Raji (cell line): ENCODE results near the gene CTNNA2.

ENCODE experiments used
- POLR2A ChIP-seq: IDR thresholded peaks from 2 replicates; pipeline ENCODE4 v1.6.1; 2011; ENCODE audit warnings: low read depth, low read length, control low read depth; ENCODE audit not compliant: insufficient read depth

Gene CTNNA2

DNA sequence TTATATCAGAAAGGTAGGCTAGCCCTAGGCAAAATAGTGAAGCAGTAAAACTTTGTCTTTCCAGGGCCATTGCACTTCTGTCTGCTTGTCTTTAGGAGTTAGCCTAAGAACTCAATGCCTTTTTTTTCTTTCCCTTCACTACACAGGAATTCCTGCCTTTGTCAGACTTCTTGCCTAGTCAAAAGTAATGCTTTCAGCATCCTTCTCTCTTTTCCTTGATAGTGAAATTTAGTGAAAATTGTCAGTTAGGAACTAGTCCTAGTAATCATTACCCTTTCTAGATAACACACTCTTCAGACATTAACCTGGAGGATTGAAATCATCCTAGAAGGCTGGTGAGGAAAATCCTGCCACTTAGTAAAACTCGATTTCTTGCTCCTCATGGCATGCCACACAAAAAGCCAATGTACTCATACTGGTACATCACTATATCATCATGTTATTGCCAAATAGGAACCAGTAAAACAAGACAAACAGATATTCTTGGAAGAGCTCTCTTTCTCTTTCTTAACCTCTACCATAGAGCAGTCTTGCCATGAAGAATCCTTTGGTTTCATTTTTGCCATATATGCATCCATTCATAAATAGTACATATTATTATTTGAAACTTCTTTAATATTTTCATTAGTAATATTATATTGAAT is 320.5 kb downstream of the CTNNA2 start:
- no peak for TF ChIP-seq POLR2A

- no peak for TF ChIP-seq POLR2A
These were observed 323.1 kb downstream of the CTNNA2 start for GRCh38 chr2:79835911-79836310.

DNA sequence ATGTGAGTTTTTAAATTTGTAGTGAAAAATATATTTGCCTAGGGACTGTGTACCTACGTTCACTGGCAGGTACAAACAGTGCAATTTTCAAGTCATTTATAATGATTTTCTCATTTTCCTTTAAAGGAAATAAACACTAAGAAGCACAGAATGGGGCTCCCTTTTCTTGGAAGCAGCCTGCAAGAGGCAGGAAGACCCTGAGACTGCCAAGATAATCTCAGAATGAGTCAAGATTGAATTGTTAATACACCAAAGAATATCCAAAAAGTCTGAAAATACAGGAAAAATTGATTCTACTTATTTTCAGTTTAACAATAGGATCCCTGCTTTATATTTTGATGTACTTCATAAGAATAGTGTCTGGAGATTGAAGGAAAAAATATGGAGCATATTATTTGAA is 331.2 kb downstream of the CTNNA2 start:
- TF ChIP-seq POLR2A: no peak

- no peak for TF ChIP-seq POLR2A
These were observed 334.0 kb downstream of the CTNNA2 start for GRCh38 chr2:79846878-79847277.

GRCh38 chr2:79849241-79849640 is 336.4 kb downstream of the CTNNA2 start:
- TF ChIP-seq POLR2A: no peak

DNA sequence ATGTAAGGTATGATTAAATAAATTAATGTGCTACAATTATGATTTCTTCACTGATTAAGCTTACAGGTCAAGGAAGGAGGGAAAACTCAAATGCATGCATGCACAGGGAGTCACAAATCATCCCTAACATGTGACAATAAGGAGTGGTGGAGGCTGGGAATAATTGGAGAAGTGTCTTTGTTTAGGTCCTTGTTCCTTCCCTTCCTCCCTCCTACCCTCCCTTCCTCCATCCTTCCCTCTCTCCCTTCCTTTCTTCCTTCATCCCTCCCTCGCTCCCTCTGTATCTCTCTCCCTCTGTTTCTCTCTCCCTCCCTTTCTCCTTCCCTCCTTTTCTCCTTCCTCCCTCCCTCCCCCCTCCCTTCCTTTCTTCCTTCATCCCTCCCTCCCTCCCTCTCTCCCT is 337.1 kb downstream of the CTNNA2 start:
- TF ChIP-seq POLR2A: no peak

- no peak for TF ChIP-seq POLR2A
These were observed 338.1 kb downstream of the CTNNA2 start for GRCh38 chr2:79850912-79851311.

DNA sequence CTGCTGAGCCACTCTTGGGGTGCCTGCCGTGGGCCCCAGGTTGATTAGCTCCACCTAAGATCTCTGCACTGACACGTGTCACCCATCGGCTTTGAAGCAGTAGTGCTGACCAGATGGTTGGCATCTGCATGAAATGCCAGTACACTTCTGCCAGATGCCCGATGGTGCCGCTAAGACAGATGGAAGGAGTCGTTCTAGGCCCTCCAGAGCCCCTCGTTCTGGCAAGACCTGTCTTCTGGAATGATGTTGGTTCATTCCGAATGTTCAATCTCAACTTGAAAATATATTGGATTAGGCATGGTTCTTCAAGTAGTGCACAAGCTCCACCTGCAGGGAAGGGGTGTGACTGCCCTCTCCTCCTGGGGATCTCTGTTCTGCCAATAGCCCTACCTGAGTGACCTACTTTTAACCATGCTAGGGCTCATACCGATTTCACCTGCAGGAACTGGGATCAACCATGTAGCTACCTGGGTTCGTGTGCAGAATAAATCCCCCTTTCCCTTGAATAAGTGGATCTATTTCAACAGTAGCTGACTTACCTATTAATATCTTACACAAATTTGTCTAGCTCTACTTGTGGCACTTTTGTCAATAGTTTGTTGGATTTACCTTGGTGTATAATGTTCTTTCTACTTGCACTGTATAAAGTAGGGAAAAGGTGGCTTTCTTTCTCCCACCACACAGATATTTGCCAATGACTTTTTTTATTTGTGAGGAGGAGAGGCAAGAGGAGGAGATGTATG is 342.6 kb downstream of the CTNNA2 start:
- no peak for TF ChIP-seq POLR2A

- TF ChIP-seq POLR2A: no peak
These were observed 345.0 kb downstream of the CTNNA2 start for GRCh38 chr2:79857888-79858287.

DNA sequence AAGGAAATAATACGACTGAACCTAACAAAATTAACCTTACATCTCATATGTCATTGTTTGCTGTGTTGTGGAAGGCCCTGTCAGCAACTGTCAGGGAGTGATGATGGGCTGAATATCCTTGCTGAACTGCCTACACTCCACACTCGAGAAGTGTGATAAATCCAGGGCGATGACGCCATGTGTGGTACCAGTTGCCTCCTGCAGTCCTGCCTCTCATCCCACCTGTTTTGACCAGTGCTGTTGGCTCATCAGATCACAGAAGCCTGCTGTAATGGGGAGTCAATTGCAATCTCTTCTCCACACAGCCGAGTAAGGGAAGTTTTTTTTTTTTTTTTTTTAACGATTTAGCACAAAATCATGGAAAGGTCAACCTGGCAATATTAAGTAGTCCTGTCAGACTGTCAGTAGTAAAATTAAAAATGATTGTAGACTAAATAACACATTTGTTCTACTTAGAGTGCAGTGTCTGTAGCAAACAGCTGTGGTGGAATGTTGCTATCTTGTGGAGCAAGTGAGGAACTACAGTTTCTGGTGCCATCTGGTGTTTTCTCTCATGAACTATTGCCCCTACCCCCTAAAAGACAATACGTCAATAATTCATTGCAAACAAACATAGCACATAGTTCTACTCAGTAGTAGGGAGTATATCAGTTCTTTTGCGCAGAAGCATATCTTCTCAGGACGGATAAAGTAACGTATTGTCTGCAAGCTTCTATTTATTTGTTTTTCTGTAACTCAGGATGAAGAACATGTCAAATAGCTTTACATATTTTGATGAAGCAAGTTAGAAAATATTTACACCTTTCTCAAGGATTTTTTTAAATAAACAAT is 347.6 kb downstream of the CTNNA2 start:
- no peak for TF ChIP-seq POLR2A

DNA sequence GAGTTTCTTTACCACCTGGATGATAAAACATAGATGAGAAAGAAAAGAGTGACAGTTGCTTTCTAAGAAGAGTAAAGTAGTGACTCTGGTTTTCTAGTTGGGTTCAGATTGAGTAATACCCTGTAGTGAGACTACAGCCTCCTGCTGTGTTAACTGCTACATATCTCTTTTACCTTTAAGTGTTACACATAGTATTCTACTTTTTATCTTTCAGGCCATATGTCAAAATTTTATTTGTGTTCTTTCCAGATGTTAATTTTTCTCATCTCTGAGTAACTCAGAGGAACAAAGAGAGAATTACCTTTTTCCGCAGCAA is 348.2 kb downstream of the CTNNA2 start:
- no peak for TF ChIP-seq POLR2A

GRCh38 chr2:79862756-79863155 is 349.9 kb downstream of the CTNNA2 start:
- no peak for TF ChIP-seq POLR2A

GRCh38 chr2:79872656-79873055 is 359.8 kb downstream of the CTNNA2 start:
- no peak for TF ChIP-seq POLR2A

- TF ChIP-seq POLR2A: no peak
These were observed 361.2 kb downstream of the CTNNA2 start for GRCh38 chr2:79874015-79874414.

DNA sequence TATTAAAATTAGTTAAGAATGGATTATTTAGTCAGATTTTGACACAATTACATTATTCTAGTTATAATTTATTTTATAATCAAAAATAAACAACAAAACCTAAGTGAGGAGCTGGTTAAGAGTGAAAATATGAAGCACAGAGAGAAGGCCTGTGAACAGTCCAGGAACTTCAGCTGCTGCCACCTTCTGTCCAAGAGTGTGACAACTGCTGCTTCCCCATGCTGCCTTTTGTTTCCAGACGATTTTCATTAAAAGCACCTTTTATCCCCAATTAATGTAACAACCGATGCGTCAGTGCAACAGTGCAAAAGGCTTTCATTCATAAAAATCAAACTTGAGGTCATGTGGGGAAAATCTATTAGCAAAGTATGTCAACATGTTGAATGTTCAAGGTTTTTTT is 363.6 kb downstream of the CTNNA2 start:
- TF ChIP-seq POLR2A: no peak

- TF ChIP-seq POLR2A: no peak
These were observed 369.7 kb downstream of the CTNNA2 start for GRCh38 chr2:79882548-79882947.

GRCh38 chr2:79887747-79888374 is 375.0 kb downstream of the CTNNA2 start:
- TF ChIP-seq POLR2A: no peak
